Spleen (tissue), 7 donors: ENCODE results near the gene CCL22.

ENCODE experiments used
- POLR2A ChIP-seq, 3 donors: fragments of 450-650 bp; IDR thresholded peaks; one replicate each; pipeline ENCODE4 v1.5.1; 2017; ENCODE audit warnings: antibody characterized with exemption in 3 of 3, mild to moderate bottlenecking in 1 of 3
- TF ChIP-seq, protein P1 (sequence below), 11 experiments: fragments of 200-600 bp in 7 of 11; fragments of 450-650 bp in 4 of 11; sonication (generic) in 4 of 11; IDR thresholded peaks in 8 of 11; conservative IDR thresholded peaks in 3 of 11; 1 replicate in 7 of 11; 2 replicates in 4 of 11; pipeline versions ENCODE4 v1.4.0 to v1.8.0; 2016 to 2021; ENCODE audit warnings: antibody characterized with exemption in 11 of 11, inconsistent platforms in 4 of 11, mild to moderate bottlenecking in 1 of 11
- donor health status: DM: no; HTN: no; CAD: no; lungs with moderate emphysema.
- donor health status: DM: no; HTN: no; CAD: no.
- donor health status: DM: no; HTN: no; CAD: no.

GRCh38 chr16:57388359-57389086 lies 29.9 kb downstream of the CCL22 start:
- no peak for TF ChIP-seq POLR2A (IDR thresholded peaks at IDR 0.05)
- TF ChIP-seq, protein P1, sequence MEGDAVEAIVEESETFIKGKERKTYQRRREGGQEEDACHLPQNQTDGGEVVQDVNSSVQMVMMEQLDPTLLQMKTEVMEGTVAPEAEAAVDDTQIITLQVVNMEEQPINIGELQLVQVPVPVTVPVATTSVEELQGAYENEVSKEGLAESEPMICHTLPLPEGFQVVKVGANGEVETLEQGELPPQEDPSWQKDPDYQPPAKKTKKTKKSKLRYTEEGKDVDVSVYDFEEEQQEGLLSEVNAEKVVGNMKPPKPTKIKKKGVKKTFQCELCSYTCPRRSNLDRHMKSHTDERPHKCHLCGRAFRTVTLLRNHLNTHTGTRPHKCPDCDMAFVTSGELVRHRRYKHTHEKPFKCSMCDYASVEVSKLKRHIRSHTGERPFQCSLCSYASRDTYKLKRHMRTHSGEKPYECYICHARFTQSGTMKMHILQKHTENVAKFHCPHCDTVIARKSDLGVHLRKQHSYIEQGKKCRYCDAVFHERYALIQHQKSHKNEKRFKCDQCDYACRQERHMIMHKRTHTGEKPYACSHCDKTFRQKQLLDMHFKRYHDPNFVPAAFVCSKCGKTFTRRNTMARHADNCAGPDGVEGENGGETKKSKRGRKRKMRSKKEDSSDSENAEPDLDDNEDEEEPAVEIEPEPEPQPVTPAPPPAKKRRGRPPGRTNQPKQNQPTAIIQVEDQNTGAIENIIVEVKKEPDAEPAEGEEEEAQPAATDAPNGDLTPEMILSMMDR (IDR thresholded peaks at IDR 0.05 in 8 of 11, conservative IDR thresholded peaks at IDR 0.05 in 3 of 11) = no peak
